H9 (cell line): ENCODE measurements around the gene WNT3A. TPM values are rescaled to one million over a fixed set of nuclear protein-coding genes. Genes with fewer than 3 reads are reported as not detected.

Source experiments
- DNase-seq: peaks from one replicate; pipeline ENCODE4 v3.0.0-alpha.2; 2017
- H2AFZ ChIP-seq: one replicate; pipeline ENCODE4 v1.6.1; 2013; ENCODE audit warnings: mild to moderate bottlenecking, low read length, control low read depth, moderate library complexity
- H2AK5ac ChIP-seq: 2 replicates; pipeline ENCODE4 v1.6.1; 2013; ENCODE audit warnings: low read length, control low read depth, mixed read lengths; ENCODE audit not compliant: insufficient read length
- H2BK120ac ChIP-seq: one replicate; pipeline ENCODE4 v1.6.1; 2013; ENCODE audit warnings: low read depth, mild to moderate bottlenecking, low read length, control low read depth, inconsistent platforms; ENCODE audit not compliant: poor library complexity, severe bottlenecking
- H2BK12ac ChIP-seq: 2 replicates; pipeline ENCODE4 v1.6.1; 2013; ENCODE audit warnings: low read length, control low read depth, mixed read lengths, low read depth; ENCODE audit not compliant: insufficient read length
- H2BK15ac ChIP-seq: 2 replicates; pipeline ENCODE4 v1.6.1; 2013; ENCODE audit warnings: low read depth, low read length, control low read depth
- H2BK20ac ChIP-seq: one replicate; pipeline ENCODE4 v1.6.1; 2013; ENCODE audit warnings: low read depth, mild to moderate bottlenecking, low read length, control low read depth, inconsistent platforms; ENCODE audit not compliant: poor library complexity, severe bottlenecking
- H2BK5ac ChIP-seq: 2 replicates; pipeline ENCODE4 v1.6.1; 2013; ENCODE audit warnings: low read length, control low read depth, mixed read lengths; ENCODE audit not compliant: insufficient read length
- H3K14ac ChIP-seq: 2 replicates; pipeline ENCODE4 v1.6.1; 2013; ENCODE audit warnings: low read length, control low read depth; ENCODE audit not compliant: insufficient read depth
- H3K18ac ChIP-seq: 2 replicates; pipeline ENCODE4 v1.6.1; 2013; ENCODE audit warnings: low read depth, mild to moderate bottlenecking, mixed read lengths, low read length, control low read depth; ENCODE audit not compliant: insufficient read length
- H3K23ac ChIP-seq: 2 replicates; pipeline ENCODE4 v1.6.1; 2013; ENCODE audit warnings: low read length, control low read depth, mixed read lengths, low read depth; ENCODE audit not compliant: insufficient read length
- H3K23me2 ChIP-seq: 2 replicates; pipeline ENCODE4 v1.6.1; 2013; ENCODE audit warnings: low read depth, mild to moderate bottlenecking, mixed read lengths, low read length, control low read depth; ENCODE audit not compliant: insufficient read length, poor library complexity, severe bottlenecking
- H3K27ac ChIP-seq: 2 replicates; pipeline ENCODE4 v1.5.1; 2013; ENCODE audit warnings: low read length, control low read depth, mixed read lengths, low read depth; ENCODE audit not compliant: insufficient read length
- H3K27me3 ChIP-seq: 2 replicates; pipeline ENCODE4 v1.6.1; 2013; ENCODE audit warnings: low read length, control low read depth, inconsistent platforms; ENCODE audit not compliant: insufficient read depth
- H3K4ac ChIP-seq: 2 replicates; pipeline ENCODE4 v1.6.1; 2013; ENCODE audit warnings: low read depth, mild to moderate bottlenecking, control low read depth, inconsistent platforms, low read length, moderate library complexity
- H3K4me1 ChIP-seq: 2 replicates; pipeline ENCODE4 v1.6.1; 2013; ENCODE audit warnings: low read length, control low read depth, inconsistent platforms; ENCODE audit not compliant: insufficient read depth
- H3K4me2 ChIP-seq: 2 replicates; pipeline ENCODE4 v1.6.1; 2013; ENCODE audit warnings: low read length, control low read depth, mixed read lengths; ENCODE audit not compliant: insufficient read length, insufficient read depth
- H3K56ac ChIP-seq: 2 replicates; pipeline ENCODE4 v1.6.1; 2013; ENCODE audit warnings: low read depth, mild to moderate bottlenecking, mixed read lengths, low read length, control low read depth; ENCODE audit not compliant: insufficient read length
- H3K79me1 ChIP-seq: 2 replicates; pipeline ENCODE4 v1.6.1; 2013; ENCODE audit warnings: low read depth, mild to moderate bottlenecking, moderate library complexity, low read length, control low read depth, inconsistent platforms; ENCODE audit not compliant: insufficient read depth, poor library complexity, severe bottlenecking
- H3K79me2 ChIP-seq: 2 replicates; pipeline ENCODE4 v1.6.1; 2013; ENCODE audit warnings: low read length, control low read depth, inconsistent platforms; ENCODE audit not compliant: insufficient read depth
- H3K9ac ChIP-seq: 2 replicates; pipeline ENCODE4 v1.6.1; 2013; ENCODE audit warnings: low read length, control low read depth, mixed read lengths; ENCODE audit not compliant: insufficient read length; ENCODE audit errors: extremely low read depth
- H3K9me3 ChIP-seq: one replicate; pipeline ENCODE4 v1.6.1; 2013; ENCODE audit warnings: low read depth, low read length, inconsistent platforms; ENCODE audit not compliant: control insufficient read depth
- H3T11ph ChIP-seq: one replicate; pipeline ENCODE4 v1.6.1; 2013; ENCODE audit warnings: mild to moderate bottlenecking, low read length, control low read depth, inconsistent platforms
- H4K20me1 ChIP-seq: one replicate; pipeline ENCODE4 v1.6.1; 2013; ENCODE audit not compliant: control insufficient read depth, insufficient read length, insufficient read depth
- H4K5ac ChIP-seq: 2 replicates; pipeline ENCODE4 v1.6.1; 2013; ENCODE audit warnings: low read depth, mild to moderate bottlenecking, mixed read lengths, low read length, control low read depth; ENCODE audit not compliant: insufficient read length
- H4K8ac ChIP-seq: replicated peaks from 2 replicates; pipeline ENCODE4 v1.6.1; 2013; ENCODE audit warnings: low read length, control low read depth, mixed read lengths, low read depth; ENCODE audit not compliant: insufficient read length
- H4K91ac ChIP-seq: 2 replicates; pipeline ENCODE4 v1.6.1; 2013; ENCODE audit warnings: low read depth, mild to moderate bottlenecking, moderate library complexity, mixed read lengths, low read length, control low read depth; ENCODE audit not compliant: insufficient read length
- H3K27ac Mint-ChIP-seq, 3 experiments: 2 replicates in 2 of 3; 3 replicates in 1 of 3; pipeline ENCODE4 v1.8.0; 2020 to 2021; ENCODE audit warnings: mixed read lengths in 3 of 3, mild to moderate bottlenecking in 1 of 3, moderate library complexity in 1 of 3
- H3K27me3 Mint-ChIP-seq: 2 replicates; pipeline ENCODE4 v1.8.0; 2021; ENCODE audit warnings: low read depth, mild to moderate bottlenecking, moderate library complexity, mixed read lengths
- H3K36me3 Mint-ChIP-seq, 3 experiments: 2 replicates in 2 of 3; 3 replicates in 1 of 3; pipeline ENCODE4 v1.8.0; 2020 to 2021; ENCODE audit warnings: low read depth in 3 of 3, mixed read lengths in 3 of 3; ENCODE audit not compliant: insufficient read depth in 1 of 3
- H3K4me1 Mint-ChIP-seq, 2 experiments: 2 replicates each; pipeline ENCODE4 v1.8.0; 2020; ENCODE audit warnings: mixed read lengths in 2 of 2
- H3K4me3 Mint-ChIP-seq, 2 experiments: 2 replicates in 1 of 2; 3 replicates in 1 of 2; pipeline ENCODE4 v1.8.0; 2020 to 2021; ENCODE audit warnings: mild to moderate bottlenecking in 2 of 2, mixed read lengths in 2 of 2, moderate library complexity in 1 of 2
- H3K9me3 Mint-ChIP-seq, 2 experiments: 2 replicates in 1 of 2; 3 replicates in 1 of 2; pipeline ENCODE4 v1.8.0; 2020; ENCODE audit warnings: mild to moderate bottlenecking in 2 of 2, mixed read lengths in 2 of 2, moderate library complexity in 1 of 2
- WGBS: extraction: QIAGEN DNeasy Blood & Tissue Kit; methylation state at CpG from one replicate; pipeline ENCODE4 v1.1.7; 2013; ENCODE audit warnings: missing lambda C conversion rate, low lambda C conversion rate, mixed read lengths; ENCODE audit not compliant: insufficient read length; ENCODE audit errors: extremely low coverage; 5-methylcytosine and 5-hydroxymethylcytosine counted together
- total RNA-seq: library from RNA; stranded (reverse); gene quantifications from 2 replicates; pipeline ENCODE4 v1.2.1, GENCODE V29; 2021
- TF ChIP-seq, protein P1 (sequence below): fragments of 200-600 bp; sonication (generic); conservative IDR thresholded peaks from 3 replicates; pipeline ENCODE4 v1.8.0; 2021; ENCODE audit warnings: antibody characterized with exemption, mild to moderate bottlenecking

The WNT3A gene
- total RNA-seq, 1 experiment from 2014 or later: 0.17 TPM

DNA sequence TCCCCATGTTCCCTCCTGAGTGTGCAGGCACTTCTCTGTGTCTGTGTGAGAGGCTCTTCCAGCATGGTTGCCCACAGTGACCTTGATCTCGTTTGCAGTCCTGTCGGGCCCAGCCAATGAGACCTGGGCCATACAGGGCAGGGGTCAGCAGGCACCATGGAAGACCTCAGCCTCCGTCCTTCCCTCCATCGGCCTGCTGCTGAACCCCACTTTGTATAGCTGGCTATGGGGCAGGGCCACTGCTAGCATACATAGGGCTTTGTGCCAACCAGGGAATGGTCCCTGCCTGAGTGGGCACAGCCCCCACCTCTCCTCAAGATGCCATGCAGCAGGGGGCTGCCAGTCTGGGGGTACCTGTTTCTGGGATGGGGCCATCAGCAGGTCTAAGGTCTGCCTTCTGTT, 92.5 kb downstream of the WNT3A start:
- Mint-ChIP-seq H3K4me1 (peaks cover 14 to 20% of the 10 kb centered on the region in 2 experiments), H3K9me3 (peaks cover 5 to 7% of the 10 kb centered on the region in 2 experiments), H3K27me3 (peaks cover 3% of the 10 kb centered on the region; the same call in 1 of the 2 replicates), H3K27ac (no peak overlapping the region), H3K36me3 (peaks cover 31 to 65% (median 57%) of the 10 kb centered on the region in 3 experiments; a peak in 6 of 7 replicates), H3K4me3 (no peak overlapping the region)
- Histone ChIP-seq H3K79me1 (peaks cover 8% of the 10 kb centered on the region), H4K91ac (no peak overlapping the region), H2BK5ac (no peak overlapping the region), H3K4me2 (no peak overlapping the region), H4K8ac (no peak overlapping the region), H3K23ac (no peak overlapping the region), H3K9ac (no peak overlapping the region), H3K9me3 (no peaks in the 10 kb centered on the region), H2AK5ac (no peak overlapping the region), H3K4ac (no peak overlapping the region), H3K18ac (no peak overlapping the region), H2BK20ac (no peak overlapping the region), H4K5ac (no peak overlapping the region), H3K56ac (no peak overlapping the region), H3K27me3 (no peaks in the 10 kb centered on the region), H3K27ac (no peak overlapping the region), H4K20me1 (no peaks in the 10 kb centered on the region), H3K4me1 (no peaks in the 10 kb centered on the region), H3K23me2 (peaks cover 5% of the 10 kb centered on the region), H3K79me2 (peaks cover 17% of the 10 kb centered on the region), H2BK12ac (no peak overlapping the region), H3K14ac (no peak overlapping the region), H3T11ph (no peak overlapping the region), H2AFZ (no peak overlapping the region), H2BK120ac (no peak overlapping the region), H2BK15ac (no peak overlapping the region)
- peak; percentile 19 for DNase-seq
- no CpG with 5 or more reads among the region's 4 CpGs for WGBS
- TF ChIP-seq, protein P1, sequence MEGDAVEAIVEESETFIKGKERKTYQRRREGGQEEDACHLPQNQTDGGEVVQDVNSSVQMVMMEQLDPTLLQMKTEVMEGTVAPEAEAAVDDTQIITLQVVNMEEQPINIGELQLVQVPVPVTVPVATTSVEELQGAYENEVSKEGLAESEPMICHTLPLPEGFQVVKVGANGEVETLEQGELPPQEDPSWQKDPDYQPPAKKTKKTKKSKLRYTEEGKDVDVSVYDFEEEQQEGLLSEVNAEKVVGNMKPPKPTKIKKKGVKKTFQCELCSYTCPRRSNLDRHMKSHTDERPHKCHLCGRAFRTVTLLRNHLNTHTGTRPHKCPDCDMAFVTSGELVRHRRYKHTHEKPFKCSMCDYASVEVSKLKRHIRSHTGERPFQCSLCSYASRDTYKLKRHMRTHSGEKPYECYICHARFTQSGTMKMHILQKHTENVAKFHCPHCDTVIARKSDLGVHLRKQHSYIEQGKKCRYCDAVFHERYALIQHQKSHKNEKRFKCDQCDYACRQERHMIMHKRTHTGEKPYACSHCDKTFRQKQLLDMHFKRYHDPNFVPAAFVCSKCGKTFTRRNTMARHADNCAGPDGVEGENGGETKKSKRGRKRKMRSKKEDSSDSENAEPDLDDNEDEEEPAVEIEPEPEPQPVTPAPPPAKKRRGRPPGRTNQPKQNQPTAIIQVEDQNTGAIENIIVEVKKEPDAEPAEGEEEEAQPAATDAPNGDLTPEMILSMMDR: no peak
